HG03558 (cell line): ENCODE results near the gene MCCC1.

Experiments used
- ATAC-seq: cut with Tn5 transposase; IDR thresholded peaks from one replicate; pipeline ENCODE4 v1.9.1; 2021; ENCODE audit warnings: moderate number of reproducible peaks; ENCODE audit not compliant: unreplicated experiment; ENCODE audit errors: extremely low read depth

Gene MCCC1

GRCh38 chr3:183058351-183058750 lies 40.9 kb downstream of the MCCC1 start:
- ATAC-seq: no peak

- no peak for ATAC-seq
Measured at GRCh38 chr3:183050706-183051105, 48.6 kb downstream of the MCCC1 start.

- no peak for ATAC-seq
Measured at GRCh38 chr3:183046883-183047282, 52.4 kb downstream of the MCCC1 start.

- ATAC-seq: peak; percentile 91
Measured at GRCh38 chr3:183044547-183045229, 54.6 kb downstream of the MCCC1 start.

GRCh38 chr3:183038757-183039156 lies 60.5 kb downstream of the MCCC1 start:
- ATAC-seq: no peak

- no peak for ATAC-seq
Measured at GRCh38 chr3:183038221-183038620, 61.1 kb downstream of the MCCC1 start.

GRCh38 chr3:183033746-183034145 lies 65.5 kb downstream of the MCCC1 start:
- ATAC-seq: no peak

GRCh38 chr3:183032880-183033555 lies 66.3 kb downstream of the MCCC1 start:
- no peak for ATAC-seq

GRCh38 chr3:183031826-183032225 lies 67.5 kb downstream of the MCCC1 start:
- no peak for ATAC-seq

- ATAC-seq: no peak
Measured at GRCh38 chr3:183028416-183028815, 70.9 kb downstream of the MCCC1 start.

- no peak for ATAC-seq
Measured at GRCh38 chr3:183027276-183027675, 72.0 kb downstream of the MCCC1 start.

- no peak for ATAC-seq
Measured at GRCh38 chr3:183022936-183023516, 76.3 kb downstream of the MCCC1 start.

GRCh38 chr3:183018421-183019192 lies 80.7 kb downstream of the MCCC1 start:
- no peak for ATAC-seq

GRCh38 chr3:183015185-183015584 lies 84.1 kb downstream of the MCCC1 start:
- no peak for ATAC-seq

- ATAC-seq: no peak
Measured at GRCh38 chr3:183013856-183014255, 85.4 kb downstream of the MCCC1 start.

GRCh38 chr3:183013074-183013473 lies 86.2 kb downstream of the MCCC1 start:
- ATAC-seq: no peak

- ATAC-seq: no peak
Measured at GRCh38 chr3:183008800-183009199, 90.5 kb downstream of the MCCC1 start.

- ATAC-seq: no peak
Measured at GRCh38 chr3:183008303-183008702, 91.0 kb downstream of the MCCC1 start.

GRCh38 chr3:183006396-183007002 lies 92.8 kb downstream of the MCCC1 start:
- ATAC-seq: no peak

- no peak for ATAC-seq
Measured at GRCh38 chr3:182999767-183000166, 99.5 kb downstream of the MCCC1 start.
